Left lobe of liver (tissue), 2 donors: Measurements from ENCODE around the gene C16orf90. TPM values are rescaled to one million over a fixed set of nuclear protein-coding genes. Genes with fewer than 3 reads are reported as not detected.

ENCODE experiments used
- ATAC-seq: fragments of 200-7000 bp; cut with Tn5 transposase; one replicate; pipeline ENCODE4 v1.9.1; 2020; ENCODE audit warnings: mild to moderate bottlenecking, moderate library complexity
- DNase-seq: peaks from one replicate; pipeline ENCODE4 v3.0.0-alpha.2; 2020; ENCODE audit warnings: low spot score
- total RNA-seq: library from RNA; stranded (reverse); gene quantifications from one replicate; pipeline ENCODE4 v1.2.1, GENCODE V29; 2021
- donor health status: DM: no; HTN: no; CAD: no; lungs with moderate emphysema.
- donor health status: DM: no; HTN: yes; CAD: no.

Gene C16orf90, protein sequence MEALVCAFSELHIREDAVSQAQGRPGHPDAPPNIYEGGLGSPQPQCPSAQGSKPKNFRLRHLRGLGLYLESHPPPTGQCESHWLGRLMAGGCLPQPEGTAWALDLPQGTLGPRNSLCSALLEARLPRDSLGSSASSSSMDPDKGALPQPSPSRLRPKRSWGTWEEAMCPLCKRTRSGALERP
- total RNA-seq, result not detected

DNA sequence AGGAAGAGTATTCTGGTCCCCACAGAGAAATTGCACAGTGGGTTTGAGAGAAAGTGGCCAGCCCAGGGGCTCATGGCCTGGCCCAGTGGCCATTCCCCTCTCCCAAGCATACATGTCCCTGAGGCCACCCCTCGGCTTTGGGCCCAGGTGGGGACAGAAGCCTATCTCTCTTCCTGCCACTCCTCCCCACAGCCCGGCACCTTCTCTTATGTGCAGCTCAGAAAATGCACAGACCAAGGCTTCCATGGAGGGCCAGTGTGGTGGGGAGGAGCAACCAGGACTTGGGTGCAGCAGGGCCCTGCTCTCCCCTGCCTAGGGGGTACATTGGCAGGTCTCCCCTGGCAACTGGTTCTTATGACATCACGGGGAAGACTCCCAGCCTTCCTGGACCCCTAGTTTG lies at the start of gene C16orf90:
C16orf90 (minus strand) TSS at position 314 of the 400 bp plus-strand sequence; CDS start at position 246, 68 bp downstream.
- ATAC-seq (no peak), DNase-seq (no peak)

GRCh38 chr16:3542601-3543373 lies 47.5 kb upstream of the C16orf90 start:
- DNase-seq, result no peak
- ATAC-seq, result peak; percentile 13

DNA sequence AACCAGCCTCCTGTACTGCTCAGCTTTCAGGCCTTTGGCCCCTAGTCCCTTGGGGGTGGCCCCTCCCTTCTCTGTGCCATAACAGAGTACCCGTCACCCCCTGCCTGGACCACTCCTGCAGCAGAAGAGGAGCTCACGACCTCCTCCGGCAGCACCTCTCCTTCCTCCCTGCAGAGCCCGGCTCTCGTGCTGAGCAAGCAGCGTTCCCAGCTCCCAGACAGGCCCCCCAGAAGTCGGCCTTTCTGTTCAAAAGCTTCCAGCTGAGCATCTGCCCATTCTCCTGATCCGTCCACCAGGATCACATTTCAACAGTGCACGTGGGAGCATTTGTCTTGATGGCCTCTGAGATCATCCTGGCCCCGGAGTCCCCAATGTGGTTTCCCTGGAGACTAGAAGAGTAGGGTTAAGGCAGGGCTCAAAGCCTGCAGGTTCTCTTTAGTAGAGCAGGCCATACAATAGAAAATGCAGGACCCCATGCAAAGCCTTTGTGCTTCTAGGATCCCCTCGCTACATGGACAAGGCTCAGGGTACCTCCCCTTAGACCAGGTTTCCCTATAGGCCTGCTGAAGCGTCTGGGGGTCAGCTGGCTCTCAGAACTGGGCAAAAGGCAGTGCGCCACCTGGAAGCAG lies 46.4 kb upstream of the C16orf90 start:
- ATAC-seq (no peak), DNase-seq (no peak)

GRCh38 chr16:3538222-3538621 lies 42.9 kb upstream of the C16orf90 start:
- no peak for DNase-seq
- no peak for ATAC-seq

DNA sequence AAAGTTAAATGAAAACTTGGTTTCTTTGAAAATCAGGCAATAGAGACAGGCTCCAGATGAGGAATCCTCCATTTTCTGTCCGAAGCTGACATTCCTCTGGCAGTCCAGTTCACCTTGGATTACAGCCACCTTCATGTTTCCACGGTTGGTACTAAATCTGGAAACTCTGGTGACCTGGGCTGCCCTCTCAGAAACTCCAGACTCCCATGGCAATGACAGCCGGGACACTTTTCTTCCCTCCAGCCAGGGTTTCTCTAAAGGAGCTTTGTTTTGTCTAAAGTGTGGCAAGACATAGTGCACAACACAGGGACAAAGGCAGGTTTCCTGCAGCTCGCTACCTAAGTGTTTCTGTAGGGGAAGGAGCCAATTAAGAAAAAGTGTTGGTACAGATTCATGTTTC lies 41.6 kb upstream of the C16orf90 start:
- peak; percentile 84 for ATAC-seq
- peak; percentile 64 for DNase-seq

- peak; percentile 80 for ATAC-seq
These were observed 41.0 kb upstream of the C16orf90 start for GRCh38 chr16:3536271-3536731.

GRCh38 chr16:3534126-3534525 lies 38.8 kb upstream of the C16orf90 start:
- ATAC-seq (no peak), DNase-seq (no peak)

More at GRCh38 chr16:3536271-3536731, 41.0 kb upstream of the C16orf90 start:
- DNase-seq, result no peak

DNA sequence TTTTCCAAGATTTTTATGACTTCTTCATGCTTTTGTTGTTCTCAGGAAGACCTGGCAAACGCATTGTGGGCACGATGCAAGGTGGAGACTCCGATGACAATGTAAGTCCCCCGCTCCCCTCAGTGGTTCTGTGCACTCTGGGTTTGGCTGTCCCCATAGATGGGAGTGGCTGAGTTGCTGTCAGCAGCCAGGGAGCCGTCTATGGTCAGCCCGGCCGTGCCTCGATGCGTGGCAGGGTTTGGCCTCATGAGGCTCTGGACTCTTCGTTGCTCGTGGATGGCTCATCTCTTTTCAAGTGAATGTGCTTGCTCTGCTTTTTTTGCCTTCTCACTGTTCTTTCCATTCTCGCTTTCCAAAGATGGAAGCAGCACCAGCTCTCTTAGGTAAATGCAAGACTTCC lies 37.5 kb upstream of the C16orf90 start:
- DNase-seq (no peak), ATAC-seq (no peak)

- ATAC-seq (no peak), DNase-seq (no peak)
These were observed 35.2 kb upstream of the C16orf90 start for GRCh38 chr16:3530371-3530914.

GRCh38 chr16:3529175-3529574 lies 33.9 kb upstream of the C16orf90 start:
- no peak for DNase-seq
- no peak for ATAC-seq

DNA sequence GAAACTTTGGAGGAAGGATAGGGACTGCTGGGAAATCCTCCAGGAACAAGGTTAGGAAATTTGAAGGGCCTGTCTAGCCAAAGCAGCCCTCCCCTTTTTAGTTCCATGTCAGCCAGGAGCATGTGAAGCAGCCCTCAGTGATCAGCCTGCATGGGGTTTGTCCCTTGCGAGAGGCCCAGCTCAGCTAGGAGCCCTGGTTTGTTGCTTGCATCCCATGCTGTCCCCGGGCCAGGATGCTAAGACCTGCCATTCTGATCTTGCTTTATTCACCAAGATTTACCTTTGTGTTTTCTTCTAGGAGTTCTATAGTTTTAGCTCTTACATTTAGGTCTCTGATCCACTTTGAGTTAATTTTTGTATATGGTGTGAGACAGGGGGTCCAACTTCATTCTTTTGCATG lies 33.1 kb upstream of the C16orf90 start:
- DNase-seq (no peak), ATAC-seq (no peak)

GRCh38 chr16:3527216-3527829 lies 32.0 kb upstream of the C16orf90 start:
- peak; percentile 83 for DNase-seq
- ATAC-seq, result peak; percentile 49

DNA sequence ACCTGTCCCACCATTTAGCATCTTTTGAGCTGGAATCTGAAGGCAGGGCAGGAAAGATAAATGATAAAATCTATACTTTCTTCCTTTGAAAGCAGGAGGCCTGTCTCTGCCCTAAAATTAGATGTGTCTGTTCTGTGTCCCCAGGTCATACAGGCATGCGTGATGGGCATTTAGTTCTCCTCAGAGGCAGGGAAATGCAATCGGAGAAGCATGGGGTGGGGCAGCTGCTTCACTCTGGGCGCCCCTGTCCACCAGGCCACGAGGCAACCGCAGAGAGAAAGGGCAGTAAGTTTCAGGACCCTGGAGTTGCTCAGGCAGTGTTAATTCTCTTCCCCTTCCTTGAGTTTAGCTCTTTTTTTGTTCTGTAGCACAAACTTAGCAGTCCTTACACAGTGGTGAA lies 30.7 kb upstream of the C16orf90 start:
- no peak for DNase-seq

GRCh38 chr16:3523281-3523680 lies 28.0 kb upstream of the C16orf90 start:
- no peak for DNase-seq
- ATAC-seq, result peak; percentile 87

More for the DNA sequence above, 30.7 kb upstream of the C16orf90 start:
- ATAC-seq, result no peak

DNA sequence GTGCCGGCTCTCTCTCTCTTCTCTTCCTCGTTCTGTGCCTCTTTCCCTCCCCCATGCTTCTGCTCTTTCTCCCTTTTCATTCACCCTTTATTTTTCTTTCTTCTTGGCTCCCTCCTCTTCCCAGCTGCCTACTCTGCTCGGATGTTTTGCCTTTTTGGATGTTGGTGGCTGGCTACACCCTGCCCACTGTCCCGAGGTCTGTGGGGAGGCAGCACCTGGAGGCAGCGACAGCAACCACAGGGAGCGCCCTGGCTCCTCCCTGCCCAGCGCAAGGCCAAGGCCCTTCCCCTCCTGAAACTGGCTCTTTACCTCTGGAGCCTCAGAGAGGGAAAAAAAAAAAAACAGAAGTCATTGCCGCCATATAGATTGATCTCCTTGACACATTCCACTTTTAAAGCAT lies 25.6 kb upstream of the C16orf90 start:
- DNase-seq (no peak), ATAC-seq (no peak)

GRCh38 chr16:3520413-3520812 lies 25.1 kb upstream of the C16orf90 start:
- no peak for DNase-seq
- ATAC-seq, result no peak

- ATAC-seq (no peak), DNase-seq (no peak)
These were observed 24.3 kb upstream of the C16orf90 start for GRCh38 chr16:3519581-3519980.

DNA sequence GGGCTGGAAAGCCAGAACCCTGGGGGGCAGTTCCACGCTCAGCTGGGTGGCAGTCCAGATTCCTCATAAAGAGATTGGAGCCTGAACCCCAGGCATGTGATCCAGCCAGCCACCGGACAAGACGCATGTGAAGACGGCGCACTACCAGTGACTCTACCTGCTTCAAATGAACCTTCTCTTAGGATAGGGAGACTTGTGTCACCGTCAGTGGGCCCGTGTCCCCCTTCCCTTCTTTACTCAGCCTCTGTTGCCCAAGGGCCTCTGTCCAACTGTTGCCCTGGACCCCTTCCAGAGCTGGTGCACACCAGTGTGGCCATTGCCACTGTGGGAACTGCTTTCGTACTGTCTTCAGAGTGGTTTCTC lies 23.7 kb upstream of the C16orf90 start:
- DNase-seq (no peak), ATAC-seq (no peak)

DNA sequence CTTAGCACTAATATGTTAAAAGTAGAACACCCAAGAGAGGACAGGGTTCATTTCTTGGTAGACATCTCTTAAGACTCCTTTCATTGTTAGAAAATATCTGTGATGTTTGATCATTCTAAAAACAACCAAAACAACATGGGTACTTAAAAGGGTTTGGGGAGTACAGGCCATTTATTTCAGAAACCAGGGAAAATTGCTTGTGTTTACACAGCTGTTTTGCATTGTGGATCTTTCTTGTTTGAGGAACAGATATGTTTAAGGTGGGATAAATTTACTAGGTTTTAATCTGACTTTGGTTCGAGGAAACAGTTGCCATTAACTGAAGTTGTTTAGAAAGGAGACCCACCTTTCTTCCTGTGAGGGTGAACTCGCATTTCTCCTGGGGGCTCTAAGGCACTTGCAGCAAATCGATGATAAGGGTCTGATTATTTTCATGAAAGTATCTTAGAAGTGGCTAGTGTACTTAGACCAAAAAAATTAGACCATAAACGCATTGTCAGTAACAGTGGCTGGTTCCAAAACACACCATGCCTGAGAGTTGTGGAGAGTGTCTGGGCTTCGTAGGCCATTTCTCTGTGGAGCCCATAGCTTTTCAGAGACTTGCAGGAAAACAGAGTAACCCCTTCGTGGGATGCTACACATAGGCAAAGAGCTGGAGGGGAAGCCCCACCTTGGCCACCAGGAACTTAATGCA lies 23.1 kb upstream of the C16orf90 start:
- no peak for ATAC-seq
- no peak for DNase-seq

GRCh38 chr16:3515897-3516296 lies 20.6 kb upstream of the C16orf90 start:
- DNase-seq, result no peak
- ATAC-seq, result no peak

DNA sequence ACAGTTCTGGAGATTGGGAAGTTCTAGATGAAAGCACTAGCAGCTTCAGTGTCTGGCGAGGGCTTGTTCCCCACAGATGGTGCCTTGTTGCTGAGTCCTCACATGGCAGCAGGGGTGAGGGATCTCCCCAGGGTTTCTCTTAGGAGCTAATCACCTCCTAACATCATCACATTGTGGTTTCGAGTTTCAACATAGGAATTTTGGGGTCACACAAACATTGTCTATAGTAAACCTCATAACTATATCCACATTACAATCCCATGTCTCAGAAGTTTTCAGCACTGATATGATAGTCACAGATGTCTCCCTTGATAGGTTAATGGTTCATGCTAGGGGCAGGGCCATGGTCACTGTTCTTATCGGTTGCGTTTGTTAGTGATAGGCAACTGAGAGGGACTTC lies 19.3 kb upstream of the C16orf90 start:
- DNase-seq (no peak), ATAC-seq (no peak)
